HG03432 (cell line): ENCODE results near the gene NACA2.
"Not testable (repeated sequence)": the region's sequence is repeated elsewhere in the genome, so short reads cannot be mapped to it uniquely, and the experiment has no call there.

ENCODE experiments used
- ATAC-seq: cut with Tn5 transposase; IDR thresholded peaks from one replicate; pipeline ENCODE4 v1.9.1; 2021; ENCODE audit warnings: mild to moderate bottlenecking, moderate library complexity; ENCODE audit not compliant: unreplicated experiment

The NACA2 gene

GRCh38 chr17:61552560-61552959 is 38.5 kb downstream of the NACA2 start:
- not testable (repeated sequence) for ATAC-seq

DNA sequence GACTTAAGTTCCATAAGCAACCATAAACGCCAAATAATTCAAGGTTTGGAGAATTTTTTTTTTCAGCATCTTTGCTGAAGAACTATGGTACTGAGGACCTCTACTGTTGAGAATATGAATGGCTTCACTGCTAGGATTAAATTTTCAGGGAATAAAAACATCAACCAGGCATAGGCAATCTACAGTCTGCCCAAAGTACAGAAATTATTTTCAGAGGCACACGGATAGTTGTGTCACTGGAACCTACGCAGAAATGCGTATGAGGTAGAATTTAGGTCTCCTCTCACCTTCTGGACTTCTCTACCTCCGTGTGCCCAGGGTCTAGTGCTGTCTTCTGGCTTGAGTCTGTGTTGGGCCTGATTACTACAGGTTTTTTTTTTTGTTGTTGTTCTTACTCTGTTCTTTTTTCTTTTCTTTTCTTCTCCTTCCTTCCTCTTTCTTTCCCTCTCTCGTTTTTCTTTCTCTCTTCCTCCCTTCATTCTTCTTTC is 39.7 kb downstream of the NACA2 start:
- no peak for ATAC-seq

- no peak for ATAC-seq
Measured at GRCh38 chr17:61547113-61547512, 43.9 kb downstream of the NACA2 start.

- no peak for ATAC-seq
Measured at GRCh38 chr17:61545335-61545938, 45.6 kb downstream of the NACA2 start.

DNA sequence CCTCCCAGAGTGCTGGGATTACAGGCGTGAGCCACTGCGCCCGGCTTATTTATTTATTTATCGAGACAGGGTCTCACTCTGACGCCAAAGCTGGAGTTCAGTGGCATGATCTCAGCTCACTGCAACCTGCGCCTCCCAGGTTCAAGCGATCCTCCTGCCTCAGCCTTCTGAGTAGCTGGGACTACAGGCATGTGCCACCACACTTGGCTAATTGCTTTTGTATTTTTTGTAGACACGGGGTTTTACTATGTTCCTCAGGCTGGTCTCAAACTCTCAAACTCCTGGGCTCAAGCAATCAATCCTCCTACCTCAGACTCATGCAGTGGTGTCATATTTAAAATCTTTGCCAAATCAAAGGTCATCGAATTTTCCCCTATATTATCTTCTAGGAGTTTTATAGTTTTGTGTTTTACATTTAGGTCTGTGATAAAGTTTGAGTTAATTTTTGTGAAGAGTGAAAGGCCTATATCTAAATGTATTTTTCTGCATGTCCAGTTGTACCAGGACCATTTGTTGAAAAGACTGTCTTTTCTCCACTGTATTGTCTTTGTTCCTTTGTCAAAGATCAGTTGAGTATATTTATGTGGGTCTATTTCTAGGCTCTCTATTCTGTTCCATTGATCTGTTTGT is 47.1 kb downstream of the NACA2 start:
- no peak for ATAC-seq

DNA sequence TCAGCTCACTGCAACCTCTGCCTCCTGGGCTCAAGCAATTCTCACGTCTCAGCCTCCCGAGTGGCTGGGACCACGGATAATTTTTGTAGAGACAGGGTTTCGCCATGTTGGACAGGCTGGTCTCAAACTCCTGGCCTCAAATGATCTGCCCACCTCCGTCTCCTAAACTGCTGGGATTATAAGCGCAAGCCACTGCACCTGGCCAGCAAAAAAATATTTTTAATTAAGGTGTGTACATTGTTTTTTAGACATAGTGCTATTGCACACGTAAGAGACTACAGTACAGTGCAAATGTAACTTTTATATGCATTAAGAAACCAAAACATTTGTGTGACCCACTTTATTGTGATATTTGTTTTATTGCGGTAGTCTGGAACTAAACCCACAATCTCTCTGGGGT is 49.0 kb downstream of the NACA2 start:
- no peak for ATAC-seq

DNA sequence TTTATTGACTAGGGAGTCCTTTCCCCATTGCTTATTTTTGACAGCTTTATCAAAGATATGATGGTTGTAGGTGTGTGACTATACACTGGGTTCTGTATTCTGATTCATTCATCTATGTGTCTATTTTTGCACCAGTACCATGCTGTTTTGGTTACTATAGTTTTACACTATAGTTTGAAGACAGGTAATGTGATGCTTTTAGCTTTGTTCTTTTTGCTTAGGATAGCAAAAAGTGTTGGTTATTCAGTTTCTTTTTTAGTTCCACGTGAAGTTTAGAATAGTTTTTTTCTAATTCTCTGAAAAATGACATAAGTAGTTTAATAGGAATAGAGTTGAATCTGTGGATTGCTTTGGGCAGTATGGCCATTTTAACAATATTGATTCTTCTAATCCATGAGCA is 50.1 kb downstream of the NACA2 start:
- ATAC-seq: no peak
